ENCODE results near the gene KRTAP5-3.

The KRTAP5-3 gene

GRCh38 chr11:1563149-1563638, 45.1 kb downstream of the KRTAP5-3 start:
- no peak for DNase-seq

- DNase-seq: no peak
Measured at GRCh38 chr11:1562469-1563148, 45.7 kb downstream of the KRTAP5-3 start.

- DNase-seq: no peak
Measured at GRCh38 chr11:1561955-1562354, 46.3 kb downstream of the KRTAP5-3 start.

- no peak for DNase-seq
Measured at GRCh38 chr11:1561266-1561665, 47.0 kb downstream of the KRTAP5-3 start.

- DNase-seq: no peak
Measured at GRCh38 chr11:1560649-1561251, 47.5 kb downstream of the KRTAP5-3 start.

GRCh38 chr11:1560002-1560648, 48.1 kb downstream of the KRTAP5-3 start:
- DNase-seq: no peak

DNA sequence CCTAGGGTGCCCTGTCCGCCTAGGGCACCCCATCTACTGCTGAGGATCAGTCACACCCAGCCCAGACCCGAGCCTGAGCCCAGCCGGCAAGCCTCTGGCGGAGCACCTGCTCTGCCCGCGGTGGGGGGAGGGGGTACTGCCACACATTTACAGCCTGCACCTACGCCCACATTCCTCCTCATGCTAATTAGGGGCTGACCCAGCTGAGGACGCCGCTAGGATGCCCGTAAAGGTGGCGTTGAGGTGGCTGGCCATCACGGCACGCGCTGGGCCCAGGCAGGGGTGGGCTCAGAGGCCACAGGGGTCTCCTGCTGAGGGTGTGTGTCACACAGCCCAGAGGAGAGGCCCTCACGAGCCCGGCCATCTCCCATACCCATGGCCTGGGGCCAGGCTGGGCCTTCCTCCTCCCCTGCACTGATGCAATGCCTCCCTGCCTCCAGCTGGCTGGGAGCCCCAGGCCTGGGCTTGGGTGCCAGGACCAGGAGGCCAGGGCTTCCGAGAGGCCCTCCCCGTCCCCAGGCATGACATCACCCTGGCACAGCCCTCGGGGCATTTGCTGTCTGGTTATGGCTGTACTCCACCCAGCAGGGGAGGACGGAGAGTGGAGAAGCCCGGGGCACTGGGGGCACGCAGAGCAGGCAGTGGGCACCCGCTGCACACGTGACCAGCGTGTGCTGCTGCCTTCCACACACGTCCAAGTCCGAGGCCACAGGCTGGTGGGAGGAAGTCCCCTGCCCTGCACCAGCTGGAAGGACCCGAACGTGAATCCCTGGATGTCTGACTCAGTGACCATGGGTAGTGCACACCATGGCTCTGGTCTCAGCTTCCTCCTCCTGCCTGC, 48.9 kb downstream of the KRTAP5-3 start:
- DNase-seq: no peak

DNA sequence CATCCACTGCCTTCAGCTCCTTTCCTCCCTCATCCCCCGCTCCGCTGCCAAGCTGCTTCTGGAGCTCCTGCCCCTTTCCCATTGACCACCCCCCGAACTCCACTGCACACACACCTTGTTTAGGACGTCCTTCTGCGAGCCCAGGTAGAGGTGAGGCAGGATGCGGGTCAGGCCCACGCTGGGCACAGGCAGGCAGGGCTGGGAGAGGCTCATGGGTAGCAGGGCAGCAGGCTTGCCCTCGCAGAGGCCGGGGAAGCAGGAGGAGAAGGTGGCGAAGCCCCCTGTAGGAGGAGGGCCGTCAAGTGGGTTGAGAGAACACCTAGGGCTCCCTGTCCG, 49.5 kb downstream of the KRTAP5-3 start:
- no peak for DNase-seq

- DNase-seq: no peak
Measured at GRCh38 chr11:1557904-1558774, 50.1 kb downstream of the KRTAP5-3 start.
